H1 (cell line): ENCODE data around the gene NSF. TPM values are rescaled to one million over a fixed set of nuclear protein-coding genes. Genes with fewer than 3 reads are reported as not detected.
"Not testable (repeated sequence)": the region's sequence is repeated elsewhere in the genome, so short reads cannot be mapped to it uniquely, and the experiment has no call there.

Experiments
- CTCF ChIA-PET: fragments of 300-600 bp; sonication (Branson Sonifier 250); formaldehyde crosslinking; loops from one replicate; lab custom pipeline; 2021; ENCODE audit not compliant: partially characterized antibody; lab: Charles Lee
- POLR2A ChIA-PET: fragments of 300-600 bp; sonication (Branson Sonifier 250); formaldehyde crosslinking; loops from one replicate; lab custom pipeline; 2021; ENCODE audit warnings: inconsistent platforms; ENCODE audit not compliant: partially characterized antibody; lab: Charles Lee
- DNase-seq, 2 experiments: peaks; one replicate each; pipeline versions ENCODE4 v3.0.0 to v3.0.0-alpha.2; 2010 to 2022; ENCODE audit warnings: low spot score in 2 of 2, low read depth in 1 of 2, mixed read lengths in 1 of 2
- FAIRE-seq: peaks from 2 replicates; lab custom pipeline; 2011; peaks lifted over from hg19 to GRCh38; lab: Jason Lieb, UNC
- H2AFZ ChIP-seq: 2 replicates; pipeline ENCODE4 v1.8.1; 2012; ENCODE audit warnings: low read length, inconsistent platforms
- H2AK5ac ChIP-seq: 2 replicates; pipeline ENCODE4 v1.6.1; 2013; ENCODE audit warnings: low read depth, low read length
- H2BK120ac ChIP-seq: replicated peaks from 2 replicates; pipeline ENCODE3; 2013; ENCODE audit warnings: low read depth, low read length, inconsistent platforms
- H2BK12ac ChIP-seq: 2 replicates; pipeline ENCODE4 v1.6.1; 2013; ENCODE audit warnings: low read depth, low read length
- H2BK15ac ChIP-seq: 2 replicates; pipeline ENCODE4 v1.6.1; 2013; ENCODE audit warnings: low read length
- H2BK20ac ChIP-seq: 2 replicates; pipeline ENCODE4 v1.6.1; 2013; ENCODE audit warnings: low read length
- H2BK5ac ChIP-seq: 2 replicates; pipeline ENCODE4 v1.6.1; 2013; ENCODE audit warnings: low read depth, low read length
- H3K14ac ChIP-seq: 2 replicates; pipeline ENCODE4 v1.6.1; 2013; ENCODE audit warnings: inconsistent platforms; ENCODE audit not compliant: insufficient read length
- H3K18ac ChIP-seq: 2 replicates; pipeline ENCODE4 v1.6.1; 2013; ENCODE audit warnings: low read length; ENCODE audit errors: extremely low read depth
- H3K23ac ChIP-seq: 2 replicates; pipeline ENCODE4 v1.6.1; 2013; ENCODE audit warnings: inconsistent platforms; ENCODE audit not compliant: insufficient read length
- H3K23me2 ChIP-seq: 2 replicates; pipeline ENCODE4 v1.6.1; 2013; ENCODE audit warnings: low read depth, low read length
- H3K27ac ChIP-seq: 2 replicates; pipeline ENCODE4 v1.6.1; 2011; ENCODE audit warnings: low read depth, low read length, inconsistent platforms
- H3K27me3 ChIP-seq, 4 experiments: replicated peaks in 1 of 4; 1 replicate in 1 of 4; 2 replicates in 3 of 4; pipeline versions ENCODE4 v1.6.1 to v1.8.1; 2011 to 2013; ENCODE audit warnings: low read length in 3 of 4, mild to moderate bottlenecking in 3 of 4, inconsistent platforms in 2 of 4, mixed read lengths in 2 of 4, moderate library complexity in 1 of 4; ENCODE audit not compliant: control insufficient read depth in 3 of 4, insufficient read depth in 3 of 4; ENCODE audit errors: extremely low read depth in 1 of 4
- H3K36me3 ChIP-seq, 4 experiments: 2 replicates each; pipeline versions ENCODE4 v1.6.1 to v1.8.1; 2011 to 2013; ENCODE audit warnings: mild to moderate bottlenecking in 4 of 4, low read length in 3 of 4, moderate library complexity in 2 of 4, control low read depth in 1 of 4, inconsistent platforms in 1 of 4; ENCODE audit not compliant: insufficient read depth in 4 of 4, control insufficient read depth in 2 of 4
- H3K4ac ChIP-seq: replicated peaks from 2 replicates; pipeline ENCODE3; 2013; ENCODE audit warnings: low read length, low read depth, mixed read lengths, inconsistent platforms; ENCODE audit not compliant: insufficient read length
- H3K4me1 ChIP-seq, 4 experiments: replicated peaks in 1 of 4; 1 replicate in 1 of 4; 2 replicates in 3 of 4; pipeline versions ENCODE4 v1.6.1 to v1.8.1; 2011 to 2013; ENCODE audit warnings: low read length in 3 of 4, inconsistent platforms in 2 of 4, mixed read lengths in 1 of 4; ENCODE audit not compliant: insufficient read depth in 4 of 4, control insufficient read depth in 3 of 4
- H3K4me2 ChIP-seq, 2 experiments: 2 replicates each; pipeline versions ENCODE4 v1.6.1 to v1.8.1; 2011 to 2013; ENCODE audit warnings: low read depth in 2 of 2, low read length in 2 of 2, control low read depth in 1 of 2, inconsistent platforms in 1 of 2, mild to moderate bottlenecking in 1 of 2; ENCODE audit not compliant: insufficient read depth in 1 of 2
- H3K4me3 ChIP-seq, 4 experiments: fragments of 200-600, 300-600 bp in 1 of 4; sonication (generic), shearing (Covaris generic), sonication (Bioruptor Twin) in 1 of 4; 2 replicates each; pipeline versions ENCODE4 v1.5.1 to v1.8.1; 2011 to 2016; ENCODE audit warnings: low read length in 4 of 4, low read depth in 3 of 4, control low read depth in 2 of 4, inconsistent platforms in 2 of 4, mild to moderate bottlenecking in 2 of 4, mixed read lengths in 1 of 4, moderate library complexity in 1 of 4; ENCODE audit not compliant: insufficient read depth in 2 of 4; ENCODE audit errors: extremely low read depth in 1 of 4
- H3K56ac ChIP-seq: replicated peaks from 2 replicates; pipeline ENCODE3; 2013; ENCODE audit warnings: low read depth, mild to moderate bottlenecking, mixed read lengths, low read length, inconsistent platforms; ENCODE audit not compliant: insufficient read length
- H3K79me1 ChIP-seq: 2 replicates; pipeline ENCODE4 v1.6.1; 2013; ENCODE audit warnings: low read depth, low read length, control low read depth
- H3K79me2 ChIP-seq, 2 experiments: 2 replicates each; pipeline versions ENCODE4 v1.6.1 to v1.8.1; 2012 to 2013; ENCODE audit warnings: low read length in 2 of 2, mild to moderate bottlenecking in 2 of 2, inconsistent platforms in 1 of 2; ENCODE audit not compliant: insufficient read depth in 2 of 2, control insufficient read depth in 1 of 2
- H3K9ac ChIP-seq, 4 experiments: replicated peaks in 1 of 4; 1 replicate in 1 of 4; 2 replicates in 3 of 4; pipeline versions ENCODE4 v1.6.1 to v1.8.1; 2011 to 2013; ENCODE audit warnings: low read depth in 3 of 4, low read length in 3 of 4, control low read depth in 2 of 4, mild to moderate bottlenecking in 2 of 4, moderate library complexity in 2 of 4, inconsistent platforms in 1 of 4; ENCODE audit errors: extremely low read depth in 1 of 4
- H3K9me3 ChIP-seq, 2 experiments: 2 replicates each; pipeline versions ENCODE4 v1.6.1 to v1.8.1; 2012 to 2013; ENCODE audit warnings: mild to moderate bottlenecking in 2 of 2, moderate library complexity in 2 of 2, control low read depth in 1 of 2, inconsistent platforms in 1 of 2, low read depth in 1 of 2, low read length in 1 of 2, mixed read lengths in 1 of 2; ENCODE audit not compliant: insufficient read depth in 2 of 2
- H4K20me1 ChIP-seq, 2 experiments: replicated peaks in 1 of 2; 2 replicates each; pipeline versions ENCODE3 to v1.8.1; 2011 to 2013; ENCODE audit warnings: inconsistent platforms in 2 of 2, low read length in 2 of 2, mild to moderate bottlenecking in 1 of 2; ENCODE audit not compliant: insufficient read depth in 2 of 2, control insufficient read depth in 1 of 2
- H4K5ac ChIP-seq: 2 replicates; pipeline ENCODE4 v1.6.1; 2013; ENCODE audit warnings: low read length, low read depth, mixed read lengths, inconsistent platforms; ENCODE audit not compliant: insufficient read length
- H4K8ac ChIP-seq: 2 replicates; pipeline ENCODE4 v1.8.0; 2013; ENCODE audit warnings: mild to moderate bottlenecking, moderate library complexity, low read length, inconsistent platforms; ENCODE audit not compliant: insufficient read depth; ENCODE audit errors: extremely low read depth
- H4K91ac ChIP-seq: replicated peaks from 2 replicates; pipeline ENCODE3; 2013; ENCODE audit warnings: low read length, mixed read lengths, inconsistent platforms; ENCODE audit not compliant: insufficient read length
- WGBS, 2 experiments: shearing (Covaris generic) in 1 of 2; methylation state at CpG; one replicate each; pipeline versions ENCODE4 v1.1.6 to v1.1.7; 2013 to 2015; ENCODE audit warnings: low lambda C conversion rate in 2 of 2, mixed read lengths in 2 of 2, inconsistent platforms in 1 of 2, low coverage in 1 of 2, missing lambda C conversion rate in 1 of 2; ENCODE audit not compliant: insufficient replicate concordance in 2 of 2, insufficient coverage in 1 of 2, insufficient read length in 1 of 2; ENCODE audit errors: extremely low coverage in 1 of 2, missing lambda C conversion rate in 1 of 2; 5-methylcytosine and 5-hydroxymethylcytosine counted together
- polyA plus RNA-seq, 7 experiments: library from polyadenylated mRNA; depleted of rRNA in 3 of 7; stranded (reverse) in 5 of 7; unstranded in 2 of 7; fragments of >200 nt in 5 of 7; fragments of 200-250 nt in 2 of 7; gene quantifications; 1 replicate in 5 of 7; 2 replicates in 1 of 7; 4 replicates in 1 of 7; pipeline versions ENCODE4 v1.2.1 to v1.2.3, GENCODE V29; 2011 to 2013; ENCODE audit warnings: missing spikeins in 2 of 7, mixed read lengths in 2 of 7
- total RNA-seq: library from RNA; stranded (reverse); fragmentation: NEBNext Ultra II Directional; extraction: Animal tissue kit (Norgen Biotek cat#: 25700); gene quantifications from 2 replicates; pipeline ENCODE4 v1.2.1, GENCODE V29; 2021

The NSF gene
- total and polyA plus RNA-seq, 2 of the 8 experiments (the other 6 are each of a cell fraction or from before 2014, with no cell fraction given): 13.0 to 27.7 TPM

- FAIRE-seq: peak; percentile 92
- CTCF ChIA-PET: not testable (repeated sequence)
- no CpG with 5 or more reads among the region's 2 CpGs for WGBS, 2 experiments
Measured at GRCh38 chr17:46627452-46627851, 37.0 kb downstream of the NSF start.

GRCh38 chr17:46628753-46629436 lies 38.4 kb downstream of the NSF start:
- H3K23ac ChIP-seq, H4K5ac ChIP-seq, H3K4ac ChIP-seq, H4K8ac ChIP-seq, H3K18ac ChIP-seq, H3K36me3 ChIP-seq, H3K27me3 ChIP-seq, H3K9ac ChIP-seq, H3K14ac ChIP-seq, H2BK15ac ChIP-seq, CTCF ChIA-PET, H3K4me3 ChIP-seq, H2BK5ac ChIP-seq, H4K91ac ChIP-seq, FAIRE-seq, H2AK5ac ChIP-seq, H3K79me2 ChIP-seq, H3K56ac ChIP-seq, H3K27ac ChIP-seq, POLR2A ChIA-PET, H3K4me2 ChIP-seq, H4K20me1 ChIP-seq, H3K79me1 ChIP-seq, H2BK120ac ChIP-seq, H3K23me2 ChIP-seq, H3K9me3 ChIP-seq, H2BK12ac ChIP-seq, H2BK20ac ChIP-seq, H2AFZ ChIP-seq, DNase-seq, H3K4me1 ChIP-seq: not testable (repeated sequence)
- no CpG with 5 or more reads among the region's 5 CpGs for WGBS, 2 experiments

More at GRCh38 chr17:46627452-46627851, 37.0 kb downstream of the NSF start:
- H3K4ac ChIP-seq, H2BK20ac ChIP-seq, H2BK120ac ChIP-seq, H3K56ac ChIP-seq, H3K27me3 ChIP-seq, H2BK5ac ChIP-seq, H3K14ac ChIP-seq, H3K9me3 ChIP-seq, H3K36me3 ChIP-seq, H3K4me2 ChIP-seq, H3K23me2 ChIP-seq, H3K4me1 ChIP-seq, H3K9ac ChIP-seq, H3K79me1 ChIP-seq, H2BK15ac ChIP-seq, H3K23ac ChIP-seq, H2BK12ac ChIP-seq, H4K8ac ChIP-seq, H3K18ac ChIP-seq, H2AFZ ChIP-seq, H2AK5ac ChIP-seq, H3K79me2 ChIP-seq, H3K27ac ChIP-seq, DNase-seq, H4K20me1 ChIP-seq, H3K4me3 ChIP-seq, H4K5ac ChIP-seq, POLR2A ChIA-PET, H4K91ac ChIP-seq: not testable (repeated sequence)
